Measurements from ENCODE around the gene GNAT3.
A peak's percentile ranks its signal among the peaks of the same experiment; 100 is the strongest.

GNAT3 gene

DNA sequence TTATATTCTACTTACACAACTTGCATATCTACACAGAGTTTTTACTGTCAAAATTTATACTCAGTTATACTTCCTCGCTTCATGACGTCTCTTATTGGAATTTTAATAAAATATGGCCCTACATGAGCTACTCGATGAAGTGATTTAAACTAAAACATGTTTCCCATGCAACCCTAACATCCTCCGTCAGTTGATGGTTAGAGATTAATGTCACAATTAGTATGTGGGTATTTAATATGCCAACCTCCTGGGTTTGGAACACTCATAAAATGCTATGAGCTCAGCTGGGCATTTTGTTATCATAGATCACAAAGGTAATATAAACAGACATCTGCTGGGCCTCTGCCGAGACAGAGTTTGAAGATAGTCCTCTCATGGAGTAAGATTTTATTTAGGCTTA lies 66.5 kb downstream of the GNAT3 start:
- no peak overlapping the region for H3K4me3 ChIP-seq (replicated peaks; ENCODE audit: low read depth, low read length)
- TF ChIP-seq, protein P1, sequence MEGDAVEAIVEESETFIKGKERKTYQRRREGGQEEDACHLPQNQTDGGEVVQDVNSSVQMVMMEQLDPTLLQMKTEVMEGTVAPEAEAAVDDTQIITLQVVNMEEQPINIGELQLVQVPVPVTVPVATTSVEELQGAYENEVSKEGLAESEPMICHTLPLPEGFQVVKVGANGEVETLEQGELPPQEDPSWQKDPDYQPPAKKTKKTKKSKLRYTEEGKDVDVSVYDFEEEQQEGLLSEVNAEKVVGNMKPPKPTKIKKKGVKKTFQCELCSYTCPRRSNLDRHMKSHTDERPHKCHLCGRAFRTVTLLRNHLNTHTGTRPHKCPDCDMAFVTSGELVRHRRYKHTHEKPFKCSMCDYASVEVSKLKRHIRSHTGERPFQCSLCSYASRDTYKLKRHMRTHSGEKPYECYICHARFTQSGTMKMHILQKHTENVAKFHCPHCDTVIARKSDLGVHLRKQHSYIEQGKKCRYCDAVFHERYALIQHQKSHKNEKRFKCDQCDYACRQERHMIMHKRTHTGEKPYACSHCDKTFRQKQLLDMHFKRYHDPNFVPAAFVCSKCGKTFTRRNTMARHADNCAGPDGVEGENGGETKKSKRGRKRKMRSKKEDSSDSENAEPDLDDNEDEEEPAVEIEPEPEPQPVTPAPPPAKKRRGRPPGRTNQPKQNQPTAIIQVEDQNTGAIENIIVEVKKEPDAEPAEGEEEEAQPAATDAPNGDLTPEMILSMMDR (IDR thresholded peaks at IDR 0.05; ENCODE audit: low read length, missing control alignments): no peak
- DNase-seq (ENCODE audit: low read depth): no peak

DNA sequence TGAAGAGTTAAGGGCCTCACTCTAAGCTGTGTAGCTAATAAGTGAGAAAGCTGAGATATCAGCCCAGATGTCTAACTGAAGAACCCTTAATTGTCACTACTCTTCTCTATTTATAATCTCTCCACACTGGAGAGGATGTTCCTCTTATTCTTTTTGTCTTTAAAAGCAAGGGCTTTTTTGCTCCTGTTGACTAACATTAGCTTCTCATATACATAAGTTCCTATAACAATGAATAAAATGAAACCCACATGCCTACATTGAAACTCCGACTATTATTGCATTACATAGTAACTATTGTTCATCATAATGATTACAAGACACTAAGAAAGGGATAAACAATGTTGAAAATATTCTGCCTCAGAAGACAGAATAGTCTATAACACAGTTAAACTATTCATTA lies 67.1 kb downstream of the GNAT3 start:
- TF ChIP-seq, protein P1 (IDR thresholded peaks at IDR 0.05; ENCODE audit: low read length, missing control alignments): no peak
- DNase-seq (ENCODE audit: low read depth): no peak
- H3K4me3 ChIP-seq (replicated peaks; ENCODE audit: low read depth, low read length): no peak overlapping the region

DNA sequence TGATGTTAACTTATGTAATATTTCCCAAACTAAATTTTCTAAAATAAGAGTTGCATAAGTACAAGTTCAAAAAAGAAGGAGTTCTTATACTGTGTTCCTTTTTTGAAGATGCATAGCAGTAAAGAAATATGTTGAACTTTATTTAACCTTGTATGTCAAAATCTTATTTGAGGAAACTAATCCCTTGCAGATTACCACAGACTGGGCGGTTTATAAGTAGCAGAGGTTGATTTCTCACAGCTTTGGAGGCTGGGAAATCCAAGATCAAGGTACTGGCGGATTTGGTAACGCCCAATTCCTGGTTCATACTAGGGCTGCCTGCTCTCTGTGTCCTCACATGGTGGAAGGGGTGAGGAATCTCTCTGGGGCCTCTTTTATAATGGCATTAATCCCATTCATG lies 68.5 kb downstream of the GNAT3 start:
- no peak overlapping the region for H3K4me3 ChIP-seq (replicated peaks; ENCODE audit: low read depth, low read length)
- TF ChIP-seq, protein P1 (IDR thresholded peaks at IDR 0.05; ENCODE audit: low read length, missing control alignments): no peak
- no peak for DNase-seq (ENCODE audit: low read depth)

DNA sequence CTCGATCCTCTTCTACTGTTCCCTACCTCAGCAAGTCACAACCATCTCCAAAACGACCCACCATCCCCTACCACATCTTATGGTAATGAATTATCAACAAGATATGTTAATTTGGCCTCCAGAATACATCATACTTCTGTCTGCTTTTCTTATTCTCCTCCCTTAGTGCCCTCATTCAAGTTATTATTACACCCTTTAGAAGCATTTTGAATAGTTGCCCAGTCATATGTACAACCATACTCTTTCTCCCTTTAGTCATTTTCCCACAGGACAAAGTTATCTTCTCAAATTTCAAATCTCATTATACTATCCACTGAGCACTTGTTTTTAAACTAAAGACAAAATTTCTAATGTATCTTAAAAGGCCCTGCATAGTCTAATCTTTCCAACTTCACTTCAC lies 71.0 kb downstream of the GNAT3 start:
- peak; percentile 35 for DNase-seq (ENCODE audit: low read depth)
- no peak overlapping the region for H3K4me3 ChIP-seq (replicated peaks; ENCODE audit: low read depth, low read length)
- TF ChIP-seq, protein P1 (IDR thresholded peaks at IDR 0.05; ENCODE audit: low read length, missing control alignments): no peak

DNA sequence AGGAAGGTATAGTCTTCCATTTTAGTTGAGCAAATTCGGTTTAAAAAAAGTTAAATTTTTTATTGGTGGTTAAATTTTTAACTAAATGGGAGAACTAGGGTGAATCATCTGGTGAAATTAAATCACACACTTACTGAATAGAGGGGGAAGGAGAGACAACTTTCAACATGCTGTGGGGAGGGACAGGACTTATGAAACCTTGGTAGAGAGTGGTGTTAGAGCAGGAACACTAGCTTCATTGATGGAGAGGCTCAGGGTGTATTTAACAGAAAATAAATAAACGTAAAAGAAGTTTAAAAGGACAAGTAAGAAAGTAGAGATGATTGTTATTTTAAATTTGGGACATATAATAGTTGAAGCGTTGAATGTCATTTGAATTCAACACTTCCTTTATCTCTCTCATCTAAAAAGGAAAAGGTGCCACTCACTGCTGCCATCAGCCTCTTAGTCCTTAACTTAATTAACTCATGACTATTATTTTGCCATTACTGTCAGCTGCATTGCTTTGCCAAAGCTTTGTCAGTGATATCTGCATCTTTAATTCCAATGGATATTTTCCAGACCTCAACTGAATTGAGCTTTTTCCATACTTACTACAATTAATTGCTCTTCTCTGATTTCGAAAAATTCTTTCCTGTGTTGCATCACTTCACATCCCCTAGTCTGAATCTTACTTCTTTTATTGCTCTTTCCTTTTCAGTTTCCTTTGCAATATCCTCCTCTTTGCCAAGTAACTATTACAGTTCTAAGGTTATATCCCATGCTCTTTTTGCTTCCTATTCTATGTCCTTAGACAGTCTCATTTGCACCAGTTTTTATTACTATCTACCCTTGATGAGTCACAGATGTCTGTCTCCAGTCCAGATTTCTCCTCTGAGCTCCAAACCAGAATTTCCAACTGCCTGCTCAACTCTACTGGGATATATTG lies 71.7 kb downstream of the GNAT3 start:
- TF ChIP-seq, protein P1 (IDR thresholded peaks at IDR 0.05; ENCODE audit: low read length, missing control alignments): no peak
- no peak overlapping the region for H3K4me3 ChIP-seq (replicated peaks; ENCODE audit: low read depth, low read length)
- DNase-seq (ENCODE audit: low read depth): peak; percentile 84

DNA sequence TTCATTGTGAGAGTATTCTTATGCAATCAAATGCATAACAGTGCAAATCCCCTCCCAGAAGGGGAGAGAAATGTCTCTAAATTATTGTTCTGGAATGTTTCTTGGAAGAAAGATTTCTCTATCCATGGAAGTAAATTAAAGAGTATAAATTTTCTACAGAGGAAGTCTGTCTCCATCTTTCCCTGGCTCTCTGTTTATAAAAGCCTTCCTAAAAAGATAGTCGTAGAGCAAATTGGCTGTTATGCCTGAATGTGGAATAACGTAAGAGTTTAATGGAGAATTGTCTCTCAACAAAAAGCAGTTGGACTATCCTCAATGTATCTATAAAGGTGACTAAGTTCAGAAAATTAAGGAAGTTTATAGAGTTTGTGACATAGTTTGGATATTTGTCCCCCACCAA lies 76.3 kb downstream of the GNAT3 start:
- no peak for DNase-seq (ENCODE audit: low read depth)
- H3K4me3 ChIP-seq (replicated peaks; ENCODE audit: low read depth, low read length): no peak overlapping the region
- TF ChIP-seq, protein P1 (IDR thresholded peaks at IDR 0.05; ENCODE audit: low read length, missing control alignments): no peak

DNA sequence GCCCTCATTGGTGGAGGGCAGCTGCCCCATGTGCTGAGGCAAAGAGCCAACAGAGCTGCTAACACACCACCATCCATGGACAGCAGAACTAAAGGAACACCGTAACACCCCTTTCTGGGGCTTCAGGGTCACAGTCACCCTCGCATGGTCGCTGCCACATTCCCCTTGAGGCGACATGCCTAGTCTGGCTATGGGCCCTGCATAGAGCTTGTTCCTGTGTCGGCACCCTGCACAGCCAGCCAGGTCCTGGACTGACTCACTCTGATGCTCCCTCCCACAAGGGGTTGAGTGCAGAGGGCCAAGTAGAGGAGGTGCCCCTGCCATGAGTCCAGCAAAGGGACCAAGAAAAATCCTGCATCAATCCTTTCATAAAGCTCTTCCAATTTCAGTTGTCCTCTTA lies 77.8 kb downstream of the GNAT3 start:
- no peak for DNase-seq (ENCODE audit: low read depth)
- no peak overlapping the region for H3K4me3 ChIP-seq (replicated peaks; ENCODE audit: low read depth, low read length)
- TF ChIP-seq, protein P1 (IDR thresholded peaks at IDR 0.05; ENCODE audit: low read length, missing control alignments): no peak
